A673 (cell line): ENCODE data around the gene YIPF4.

ENCODE experiments used
- EZH2 ChIP-seq: fragments of 200-600 bp; sonication (generic); IDR thresholded peaks from 2 replicates; pipeline ENCODE4 v1.6.1; 2017; ENCODE audit warnings: borderline replicate concordance, low read depth, mild to moderate bottlenecking, mixed read lengths, antibody characterized with exemption, low read length; ENCODE audit not compliant: poor library complexity, severe bottlenecking
- TF ChIP-seq, protein P1 (sequence below): fragments of 300-800, 200-600 bp; sonication (generic); conservative IDR thresholded peaks from 2 replicates; pipeline ENCODE4 v1.5.1; 2017; ENCODE audit warnings: low read depth, mild to moderate bottlenecking, antibody characterized with exemption, low read length, moderate library complexity, mixed read lengths

DNA sequence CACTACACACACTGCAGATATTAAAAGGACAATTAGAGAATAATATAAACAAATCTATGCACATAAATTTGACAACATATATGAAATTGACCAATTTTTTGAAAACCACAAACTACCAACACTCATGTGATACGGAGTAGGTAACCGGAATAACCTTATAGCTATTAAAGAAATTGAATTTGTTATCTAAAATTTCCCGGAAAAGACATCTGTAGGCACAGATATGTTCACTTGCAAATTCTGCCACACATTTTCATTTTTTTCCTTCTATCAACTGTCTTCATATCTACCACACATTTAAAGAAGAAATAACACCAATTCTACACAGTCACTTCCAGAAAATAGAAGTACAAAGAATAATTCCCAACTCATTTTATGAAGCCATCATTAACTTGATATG, 35.4 kb upstream of the YIPF4 start:
- TF ChIP-seq EZH2: no peak
- TF ChIP-seq, protein P1, sequence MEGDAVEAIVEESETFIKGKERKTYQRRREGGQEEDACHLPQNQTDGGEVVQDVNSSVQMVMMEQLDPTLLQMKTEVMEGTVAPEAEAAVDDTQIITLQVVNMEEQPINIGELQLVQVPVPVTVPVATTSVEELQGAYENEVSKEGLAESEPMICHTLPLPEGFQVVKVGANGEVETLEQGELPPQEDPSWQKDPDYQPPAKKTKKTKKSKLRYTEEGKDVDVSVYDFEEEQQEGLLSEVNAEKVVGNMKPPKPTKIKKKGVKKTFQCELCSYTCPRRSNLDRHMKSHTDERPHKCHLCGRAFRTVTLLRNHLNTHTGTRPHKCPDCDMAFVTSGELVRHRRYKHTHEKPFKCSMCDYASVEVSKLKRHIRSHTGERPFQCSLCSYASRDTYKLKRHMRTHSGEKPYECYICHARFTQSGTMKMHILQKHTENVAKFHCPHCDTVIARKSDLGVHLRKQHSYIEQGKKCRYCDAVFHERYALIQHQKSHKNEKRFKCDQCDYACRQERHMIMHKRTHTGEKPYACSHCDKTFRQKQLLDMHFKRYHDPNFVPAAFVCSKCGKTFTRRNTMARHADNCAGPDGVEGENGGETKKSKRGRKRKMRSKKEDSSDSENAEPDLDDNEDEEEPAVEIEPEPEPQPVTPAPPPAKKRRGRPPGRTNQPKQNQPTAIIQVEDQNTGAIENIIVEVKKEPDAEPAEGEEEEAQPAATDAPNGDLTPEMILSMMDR: no peak
